GM12878 (cell line): ENCODE results near the gene UNCX. TPM values are rescaled to one million over a fixed set of nuclear protein-coding genes. Genes with fewer than 3 reads are reported as not detected.

ENCODE experiments used
- ATAC-seq: fragments of 200-7000 bp; cut with Tn5 transposase; 3 replicates; pipeline ENCODE4 v1.9.1; 2020; ENCODE audit warnings: mild to moderate bottlenecking, moderate library complexity
- BruUV-seq: library from RNA; stranded (reverse); fragments of 400-500 nt; replicated peaks from 2 replicates; lab custom pipeline; 2021; lab: Mats Ljungman, UMichigan
- CTCF ChIA-PET: fragments of 300-600 bp; sonication (Branson Sonifier 250); formaldehyde crosslinking; extraction: SDS; loops from one replicate; lab custom pipeline; 2021; ENCODE audit warnings: inconsistent platforms; lab: Yijun Ruan, JAX
- POLR2A ChIA-PET: fragments of 350-600 bp; formaldehyde crosslinking; extraction: SDS; loops from one replicate; lab custom pipeline; 2021; ENCODE audit warnings: inconsistent platforms; lab: Charles Lee
- RAD21 ChIA-PET: fragments of 300-600 bp; sonication (Branson Sonifier 250); formaldehyde crosslinking; loops from one replicate; lab custom pipeline; 2023; ENCODE audit warnings: antibody characterized with exemption; ENCODE audit not compliant: unreplicated experiment; lab: Charles Lee
- SMC1A ChIA-PET: fragments of 300-600 bp; sonication (Branson Sonifier 250); formaldehyde crosslinking; loops from one replicate; lab custom pipeline; 2023; ENCODE audit not compliant: unreplicated experiment, uncharacterized antibody; lab: Charles Lee
- DNase-seq: peaks from one replicate; pipeline ENCODE4 v3.0.0-alpha.2; 2011; ENCODE audit warnings: low read depth, low spot score
- FAIRE-seq: peaks from 3 replicates; lab custom pipeline; 2011; peaks lifted over from hg19 to GRCh38; lab: Jason Lieb, UNC
- H2AFZ ChIP-seq: 2 replicates; pipeline ENCODE4 v1.6.0; 2011; ENCODE audit warnings: low read depth, low read length, control low read depth; ENCODE audit not compliant: control insufficient read depth
- H3K27ac ChIP-seq: 2 replicates; pipeline ENCODE4 v1.5.1; 2011; ENCODE audit warnings: control low read depth; ENCODE audit not compliant: control insufficient read depth, insufficient read depth
- H3K27me3 ChIP-seq, 2 experiments: replicated peaks in 1 of 2; 2 replicates each; pipeline versions ENCODE4 v1.6.0 to v1.6.1; 2011; ENCODE audit warnings: low read length in 1 of 2; ENCODE audit not compliant: control insufficient read depth in 2 of 2, insufficient read depth in 2 of 2
- H3K36me3 ChIP-seq, 2 experiments: 2 replicates each; pipeline ENCODE4 v1.5.1; 2011; ENCODE audit warnings: low read length in 1 of 2; ENCODE audit not compliant: control insufficient read depth in 2 of 2, insufficient read depth in 2 of 2
- H3K4me1 ChIP-seq: 2 replicates; pipeline ENCODE4 v1.6.1; 2011; ENCODE audit warnings: mild to moderate bottlenecking, low read length, moderate library complexity, mixed read lengths; ENCODE audit not compliant: control insufficient read depth, insufficient read depth
- H3K4me2 ChIP-seq: 2 replicates; pipeline ENCODE4 v1.6.0; 2011; ENCODE audit warnings: control low read depth; ENCODE audit not compliant: control insufficient read depth, insufficient read depth
- H3K4me3 ChIP-seq: fragments of 200-600 bp; sonication (generic); 2 replicates; pipeline ENCODE4 v1.5.1; 2016
- H3K79me2 ChIP-seq: 2 replicates; pipeline ENCODE4 v1.6.0; 2011; ENCODE audit warnings: low read length; ENCODE audit not compliant: control insufficient read depth, insufficient read depth
- H3K9ac ChIP-seq: 2 replicates; pipeline ENCODE4 v1.8.0; 2011; ENCODE audit warnings: low read length, control low read depth, mixed read lengths; ENCODE audit not compliant: control insufficient read depth, insufficient read depth
- H3K9me3 ChIP-seq: replicated peaks from 3 replicates; pipeline ENCODE4 v1.5.1; 2011; ENCODE audit warnings: mild to moderate bottlenecking, low read length; ENCODE audit not compliant: control insufficient read depth, insufficient read depth
- H4K20me1 ChIP-seq: 2 replicates; pipeline ENCODE4 v1.6.0; 2011; ENCODE audit not compliant: control insufficient read depth, insufficient read depth
- CHD1 ChIP-seq: IDR thresholded peaks from 2 replicates; pipeline ENCODE4 v1.6.1; 2012; ENCODE audit warnings: low read depth, low read length, improper control_type of control experiment
- E2F4 ChIP-seq: IDR thresholded peaks from 2 replicates; pipeline ENCODE4 v1.6.1; 2012; ENCODE audit warnings: low read depth, low read length, improper control_type of control experiment
- EED ChIP-seq: sonication (generic); IDR thresholded peaks from 2 replicates; pipeline ENCODE4 v1.6.1; 2016; ENCODE audit warnings: antibody characterized with exemption, low read depth
- FOXK2 ChIP-seq: fragments of 450-650 bp; IDR thresholded peaks from 2 replicates; pipeline ENCODE4 v1.6.1; 2017; ENCODE audit warnings: mild to moderate bottlenecking, moderate library complexity
- NFXL1 ChIP-seq: fragments of 450-650 bp; IDR thresholded peaks from 2 replicates; pipeline ENCODE4 v1.6.1; 2017; ENCODE audit warnings: antibody characterized with exemption, mild to moderate bottlenecking, borderline replicate concordance
- SMC3 ChIP-seq: IDR thresholded peaks from 2 replicates; pipeline ENCODE4 v1.6.1; 2011; ENCODE audit warnings: low read length, improper control_type of control experiment, borderline replicate concordance
- WRNIP1 ChIP-seq: IDR thresholded peaks from 2 replicates; pipeline ENCODE4 v1.6.1; 2011; ENCODE audit warnings: low read depth, low read length, improper control_type of control experiment, borderline replicate concordance
- WGBS: methylation state at CpG from one replicate; pipeline ENCODE4 v1.1.6; 2016; ENCODE audit warnings: low lambda C conversion rate; ENCODE audit not compliant: insufficient replicate concordance, insufficient coverage; ENCODE audit errors: missing lambda C conversion rate; 5-methylcytosine and 5-hydroxymethylcytosine counted together
- in situ Hi-C: fragments of 300-500 bp; cut with MboI; formaldehyde crosslinking; loops from 9 replicates; pipeline ENCODE4 v1.14.3; 2018; ENCODE audit warnings: mixed read lengths
- intact Hi-C: fragments of 100-400 bp; cut with micrococcal nuclease; formaldehyde crosslinking; loops from one replicate; pipeline ENCODE4 v1.14.2; 2022; ENCODE audit not compliant: unreplicated experiment
- polyA plus RNA-seq, 11 experiments: library from polyadenylated mRNA; depleted of rRNA in 4 of 11; unstranded in 6 of 11; stranded (reverse) in 5 of 11; fragments of >200 nt; fragmentation: Nextera tagmentation in 4 of 11; fragmentation: Illumina TruSeq in 1 of 11; extraction: Ambion mirVana in 4 of 11; extraction: Trizol in 1 of 11; gene quantifications; 1 replicate in 1 of 11; 2 replicates in 10 of 11; pipeline versions ENCODE4 v1.2.1 to v1.2.3, GENCODE V29; 2011 to 2016; ENCODE audit warnings: inconsistent platforms in 2 of 11, missing spikeins in 2 of 11, low read depth in 1 of 11
- total RNA-seq, 4 experiments: library from RNA; depleted of rRNA in 3 of 4; stranded (reverse); fragments of >200 nt in 3 of 4; fragmentation: Illumina TruSeq in 1 of 4; extraction: Trizol in 1 of 4; gene quantifications; 2 replicates each; pipeline versions ENCODE4 v1.2.1 to v1.2.3, GENCODE V29; 2013 to 2021
- TF ChIP-seq, protein P1 (sequence below): fragments of 450-650 bp; IDR thresholded peaks from 2 replicates; pipeline ENCODE4 v1.6.1; 2018; ENCODE audit warnings: mild to moderate bottlenecking, low read depth, moderate library complexity; ENCODE audit not compliant: partially characterized antibody
- TF ChIP-seq, protein P2 (sequence below): IDR thresholded peaks from 2 replicates; pipeline ENCODE4 v1.6.1; 2011; ENCODE audit warnings: borderline replicate concordance, low read depth, mild to moderate bottlenecking, moderate library complexity, mixed read lengths, low read length; ENCODE audit not compliant: insufficient read depth; ENCODE audit errors: extremely low read length
- TF ChIP-seq, protein P3 (sequence below): IDR thresholded peaks from 2 replicates; pipeline ENCODE4 v1.6.1; 2011; ENCODE audit warnings: low read depth, mild to moderate bottlenecking, low read length, moderate library complexity, borderline replicate concordance; ENCODE audit errors: extremely low read depth

UNCX gene
- total and polyA plus RNA-seq, 10 of the 15 experiments (the other 5 are each of a cell fraction or from before 2014, with no cell fraction given) = not detected

GRCh38 chr7:1220977-1221745 is 11.5 kb upstream of the UNCX start:
- Histone ChIP-seq H3K27ac (no peak overlapping the region), H3K27me3 (no peaks in the 10 kb centered on the region; a peak in 2 of 4 replicates), H3K4me3 (no peak overlapping the region), H3K9me3 (no peaks in the 10 kb centered on the region), H3K9ac (no peak overlapping the region), H4K20me1 (no peaks in the 10 kb centered on the region), H3K4me1 (no peaks in the 10 kb centered on the region)
- no TSS peak for BruUV-seq
- ATAC-seq (no peak), FAIRE-seq (no peak), DNase-seq (no peak)
- SMC1A ChIA-PET = interaction anchor here (1.0 kb wide), 1 partner anchor 253 kb away, joined by 3 read pairs; no protein-coding TSS in a partner anchor
- POLR2A ChIA-PET = no interaction called here
- intact Hi-C loops = no loop called here
- WGBS = 27% methylated on average over 22 of the region's 22 CpGs
- TF ChIP-seq, protein P1, sequence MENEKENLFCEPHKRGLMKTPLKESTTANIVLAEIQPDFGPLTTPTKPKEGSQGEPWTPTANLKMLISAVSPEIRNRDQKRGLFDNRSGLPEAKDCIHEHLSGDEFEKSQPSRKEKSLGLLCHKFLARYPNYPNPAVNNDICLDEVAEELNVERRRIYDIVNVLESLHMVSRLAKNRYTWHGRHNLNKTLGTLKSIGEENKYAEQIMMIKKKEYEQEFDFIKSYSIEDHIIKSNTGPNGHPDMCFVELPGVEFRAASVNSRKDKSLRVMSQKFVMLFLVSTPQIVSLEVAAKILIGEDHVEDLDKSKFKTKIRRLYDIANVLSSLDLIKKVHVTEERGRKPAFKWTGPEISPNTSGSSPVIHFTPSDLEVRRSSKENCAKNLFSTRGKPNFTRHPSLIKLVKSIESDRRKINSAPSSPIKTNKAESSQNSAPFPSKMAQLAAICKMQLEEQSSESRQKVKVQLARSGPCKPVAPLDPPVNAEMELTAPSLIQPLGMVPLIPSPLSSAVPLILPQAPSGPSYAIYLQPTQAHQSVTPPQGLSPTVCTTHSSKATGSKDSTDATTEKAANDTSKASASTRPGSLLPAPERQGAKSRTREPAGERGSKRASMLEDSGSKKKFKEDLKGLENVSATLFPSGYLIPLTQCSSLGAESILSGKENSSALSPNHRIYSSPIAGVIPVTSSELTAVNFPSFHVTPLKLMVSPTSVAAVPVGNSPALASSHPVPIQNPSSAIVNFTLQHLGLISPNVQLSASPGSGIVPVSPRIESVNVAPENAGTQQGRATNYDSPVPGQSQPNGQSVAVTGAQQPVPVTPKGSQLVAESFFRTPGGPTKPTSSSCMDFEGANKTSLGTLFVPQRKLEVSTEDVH = no peak
- no peak for TF ChIP-seq NFXL1
- no peak for TF ChIP-seq SMC3
- no peak for TF ChIP-seq CHD1
- no peak for TF ChIP-seq EED
- TF ChIP-seq WRNIP1 = no peak
- TF ChIP-seq FOXK2 = no peak
- TF ChIP-seq, protein P2, sequence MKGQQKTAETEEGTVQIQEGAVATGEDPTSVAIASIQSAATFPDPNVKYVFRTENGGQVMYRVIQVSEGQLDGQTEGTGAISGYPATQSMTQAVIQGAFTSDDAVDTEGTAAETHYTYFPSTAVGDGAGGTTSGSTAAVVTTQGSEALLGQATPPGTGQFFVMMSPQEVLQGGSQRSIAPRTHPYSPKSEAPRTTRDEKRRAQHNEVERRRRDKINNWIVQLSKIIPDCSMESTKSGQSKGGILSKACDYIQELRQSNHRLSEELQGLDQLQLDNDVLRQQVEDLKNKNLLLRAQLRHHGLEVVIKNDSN = no peak
- TF ChIP-seq E2F4 = no peak
- TF ChIP-seq, protein P3, sequence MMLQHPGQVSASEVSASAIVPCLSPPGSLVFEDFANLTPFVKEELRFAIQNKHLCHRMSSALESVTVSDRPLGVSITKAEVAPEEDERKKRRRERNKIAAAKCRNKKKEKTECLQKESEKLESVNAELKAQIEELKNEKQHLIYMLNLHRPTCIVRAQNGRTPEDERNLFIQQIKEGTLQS = no peak
- TF ChIP-seq, all 136 proteins: peak for 0
- Histone ChIP-seq H3K36me3 (no peaks in the 10 kb centered on the region), H2AFZ (no peak overlapping the region), H3K4me2 (no peak overlapping the region), H3K79me2 (no peaks in the 10 kb centered on the region)
- in situ Hi-C loops = no loop called here
- ChIA-PET CTCF (interaction anchor here (0.5 kb wide), 1 partner anchor 142 kb away, joined by 3 read pairs; no protein-coding TSS in a partner anchor), RAD21 (interaction anchor here (0.8 kb wide), 1 partner anchor 212 kb away, joined by 4 read pairs; no protein-coding TSS in a partner anchor)
